B cell (primary cell): ENCODE measurements around the gene TSPAN16.

Experiments
- CTCF ChIP-seq: fragments of 200-600 bp; IDR thresholded peaks from one replicate; pipeline ENCODE4 v1.8.0; 2022; ENCODE audit warnings: antibody characterized with exemption, mild to moderate bottlenecking
- EZH2 ChIP-seq: IDR thresholded peaks from 2 replicates; pipeline ENCODE4 v1.6.1; 2012; ENCODE audit warnings: borderline replicate concordance, low read depth, mild to moderate bottlenecking, moderate library complexity, low read length; ENCODE audit not compliant: insufficient read depth, poor library complexity, severe bottlenecking

- TF ChIP-seq CTCF (no peak), EZH2 (no peak)
These were observed 9.0 kb downstream of the TSPAN16 start for GRCh38 chr19:11304936-11305335.
